ENCODE data around the gene FBXO30. TPM values are rescaled to one million over a fixed set of nuclear protein-coding genes. Genes with fewer than 3 reads are reported as not detected.

The FBXO30 gene
- total RNA-seq, 1 donor from 2014 or later: 10.1 TPM

GRCh38 chr6:145809785-145810184, 4.8 kb downstream of the FBXO30 start:
- no peak for DNase-seq (ENCODE audit: low read depth)
- no peaks in the 10 kb centered on the region for H3K27me3 ChIP-seq (ENCODE audit: control insufficient read depth, insufficient read depth, low read length)
- no peak for TF ChIP-seq CTCF (IDR thresholded peaks at IDR 0.05; ENCODE audit: insufficient read depth, low read length, poor library complexity, severe bottlenecking)

GRCh38 chr6:145809211-145809610, 5.4 kb downstream of the FBXO30 start:
- DNase-seq (ENCODE audit: low read depth): no peak
- no peak for TF ChIP-seq CTCF (IDR thresholded peaks at IDR 0.05; ENCODE audit: insufficient read depth, low read length, poor library complexity, severe bottlenecking)
- H3K4me3 ChIP-seq (ENCODE audit: low read depth, low read length): no peak overlapping the region
- no peaks in the 10 kb centered on the region for H3K36me3 ChIP-seq (ENCODE audit: control insufficient read depth, insufficient read depth, low read length)
- no peaks in the 10 kb centered on the region for H3K27me3 ChIP-seq (ENCODE audit: control insufficient read depth, insufficient read depth, low read length)

More at GRCh38 chr6:145809785-145810184, 4.8 kb downstream of the FBXO30 start:
- no peaks in the 10 kb centered on the region for H3K36me3 ChIP-seq (ENCODE audit: control insufficient read depth, insufficient read depth, low read length)
- no peak overlapping the region for H3K4me3 ChIP-seq (ENCODE audit: low read depth, low read length)

- DNase-seq (ENCODE audit: low read depth): no peak
- Histone ChIP-seq H3K4me3 (ENCODE audit: low read depth, low read length) (no peak overlapping the region), H3K27me3 (ENCODE audit: control insufficient read depth, insufficient read depth, low read length) (no peaks in the 10 kb centered on the region), H3K36me3 (ENCODE audit: control insufficient read depth, insufficient read depth, low read length) (no peaks in the 10 kb centered on the region)
- TF ChIP-seq CTCF (IDR thresholded peaks at IDR 0.05; ENCODE audit: insufficient read depth, low read length, poor library complexity, severe bottlenecking): no peak
These were observed 6.4 kb downstream of the FBXO30 start for GRCh38 chr6:145808239-145808638.

- DNase-seq (ENCODE audit: low read depth): no peak
- Histone ChIP-seq H3K27me3 (ENCODE audit: control insufficient read depth, insufficient read depth, low read length) (no peaks in the 10 kb centered on the region), H3K4me3 (ENCODE audit: low read depth, low read length) (no peak overlapping the region), H3K36me3 (ENCODE audit: control insufficient read depth, insufficient read depth, low read length) (no peaks in the 10 kb centered on the region)
- TF ChIP-seq CTCF (IDR thresholded peaks at IDR 0.05; ENCODE audit: insufficient read depth, low read length, poor library complexity, severe bottlenecking): no peak
These were observed 12.5 kb downstream of the FBXO30 start for GRCh38 chr6:145802141-145802540.

- no peak for TF ChIP-seq CTCF (IDR thresholded peaks at IDR 0.05; ENCODE audit: insufficient read depth, low read length, poor library complexity, severe bottlenecking)
These were observed 13.6 kb downstream of the FBXO30 start for GRCh38 chr6:145801021-145801420.

GRCh38 chr6:145798530-145798929, 16.1 kb downstream of the FBXO30 start:
- H3K4me3 ChIP-seq (ENCODE audit: low read depth, low read length): no peak overlapping the region
- no peak for DNase-seq (ENCODE audit: low read depth)
- H3K36me3 ChIP-seq (ENCODE audit: control insufficient read depth, insufficient read depth, low read length): no peaks in the 10 kb centered on the region
- no peaks in the 10 kb centered on the region for H3K27me3 ChIP-seq (ENCODE audit: control insufficient read depth, insufficient read depth, low read length)
- TF ChIP-seq CTCF (IDR thresholded peaks at IDR 0.05; ENCODE audit: insufficient read depth, low read length, poor library complexity, severe bottlenecking): no peak

More at GRCh38 chr6:145801021-145801420, 13.6 kb downstream of the FBXO30 start:
- H3K36me3 ChIP-seq (ENCODE audit: control insufficient read depth, insufficient read depth, low read length): no peaks in the 10 kb centered on the region
- DNase-seq (ENCODE audit: low read depth): no peak
- no peaks in the 10 kb centered on the region for H3K27me3 ChIP-seq (ENCODE audit: control insufficient read depth, insufficient read depth, low read length)
- H3K4me3 ChIP-seq (ENCODE audit: low read depth, low read length): no peak overlapping the region

Measured in kidney epithelial cell (primary cell).